Measurements from ENCODE around the gene CHRDL1. TPM values are rescaled to one million over a fixed set of nuclear protein-coding genes. Genes with fewer than 3 reads are reported as not detected.

The CHRDL1 gene
- total RNA-seq, 1 donor from 2014 or later, result 19.7 TPM

- H3K27ac Mint-ChIP-seq, result no peak overlapping the region
- no peak for TF ChIP-seq CTCF (IDR thresholded peaks at IDR 0.05; ENCODE audit: unreplicated experiment)
- H3K9me3 Mint-ChIP-seq (ENCODE audit: low read depth), result peaks cover 3% of the 10 kb centered on the region
- DNase-seq (ENCODE audit: low spot score, unreplicated experiment), result no peak
- peaks cover 12% of the 10 kb centered on the region for H3K4me1 Mint-ChIP-seq (ENCODE audit: low read depth)
- H3K27me3 Mint-ChIP-seq, result no peaks in the 10 kb centered on the region
- peaks cover 2% of the 10 kb centered on the region for H3K36me3 Mint-ChIP-seq (ENCODE audit: insufficient read depth)
- no peak overlapping the region for H3K4me3 Mint-ChIP-seq (ENCODE audit: low read depth)
Observed at GRCh38 chrX:110706446-110706845, 89.2 kb downstream of the CHRDL1 start.

- no peak overlapping the region for H3K4me3 Mint-ChIP-seq (ENCODE audit: low read depth)
- H3K36me3 Mint-ChIP-seq (ENCODE audit: insufficient read depth), result peaks cover 2% of the 10 kb centered on the region
- DNase-seq (ENCODE audit: low spot score, unreplicated experiment), result no peak
- H3K9me3 Mint-ChIP-seq (ENCODE audit: low read depth), result peaks cover 3% of the 10 kb centered on the region
- no peak for TF ChIP-seq CTCF (IDR thresholded peaks at IDR 0.05; ENCODE audit: unreplicated experiment)
- no peak overlapping the region for H3K27ac Mint-ChIP-seq
- peaks cover 14% of the 10 kb centered on the region for H3K4me1 Mint-ChIP-seq (ENCODE audit: low read depth)
- no peaks in the 10 kb centered on the region for H3K27me3 Mint-ChIP-seq
Observed at GRCh38 chrX:110703641-110704040, 92.0 kb downstream of the CHRDL1 start.

GRCh38 chrX:110699109-110699508 is 96.5 kb downstream of the CHRDL1 start:
- Mint-ChIP-seq H3K27me3 (no peaks in the 10 kb centered on the region), H3K27ac (no peak overlapping the region), H3K9me3 (ENCODE audit: low read depth) (no peaks in the 10 kb centered on the region), H3K4me3 (ENCODE audit: low read depth) (no peak overlapping the region), H3K36me3 (ENCODE audit: insufficient read depth) (no peaks in the 10 kb centered on the region), H3K4me1 (ENCODE audit: low read depth) (peaks cover 14% of the 10 kb centered on the region)
- DNase-seq (ENCODE audit: low spot score, unreplicated experiment), result no peak
- no peak for TF ChIP-seq CTCF (IDR thresholded peaks at IDR 0.05; ENCODE audit: unreplicated experiment)

GRCh38 chrX:110698696-110699095 is 96.9 kb downstream of the CHRDL1 start:
- Mint-ChIP-seq H3K36me3 (ENCODE audit: insufficient read depth) (no peaks in the 10 kb centered on the region), H3K4me1 (ENCODE audit: low read depth) (peaks cover 13% of the 10 kb centered on the region), H3K9me3 (ENCODE audit: low read depth) (no peaks in the 10 kb centered on the region), H3K4me3 (ENCODE audit: low read depth) (no peak overlapping the region), H3K27ac (no peak overlapping the region), H3K27me3 (no peaks in the 10 kb centered on the region)
- no peak for TF ChIP-seq CTCF (IDR thresholded peaks at IDR 0.05; ENCODE audit: unreplicated experiment)
- no peak for DNase-seq (ENCODE audit: low spot score, unreplicated experiment)

GRCh38 chrX:110692866-110693265 is 102.8 kb downstream of the CHRDL1 start:
- Mint-ChIP-seq H3K27ac (no peak overlapping the region), H3K4me1 (ENCODE audit: low read depth) (no peaks in the 10 kb centered on the region), H3K36me3 (ENCODE audit: insufficient read depth) (no peaks in the 10 kb centered on the region), H3K27me3 (no peaks in the 10 kb centered on the region), H3K9me3 (ENCODE audit: low read depth) (no peaks in the 10 kb centered on the region), H3K4me3 (ENCODE audit: low read depth) (no peak overlapping the region)
- no peak for TF ChIP-seq CTCF (IDR thresholded peaks at IDR 0.05; ENCODE audit: unreplicated experiment)
- DNase-seq (ENCODE audit: low spot score, unreplicated experiment), result no peak
